ENCODE data around the gene PXMP2.

Gene PXMP2

DNA sequence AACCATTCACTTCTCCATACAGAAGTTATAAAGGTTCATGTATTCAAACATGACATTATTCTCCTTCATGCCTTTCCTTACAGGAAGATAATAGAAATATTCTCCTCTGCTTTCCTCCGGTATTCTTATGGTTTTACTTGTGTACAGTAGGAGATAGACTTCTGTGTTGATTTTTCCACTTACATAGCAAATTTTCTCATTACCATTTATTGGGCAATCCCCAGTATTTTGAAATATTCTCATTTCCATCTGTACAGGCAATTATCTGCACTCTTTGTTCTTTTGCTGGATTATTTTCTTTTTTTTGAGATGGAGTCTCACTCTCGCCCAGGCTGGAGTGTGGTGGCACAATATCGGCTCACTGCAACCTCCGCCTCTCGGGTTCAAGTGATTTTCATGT, 11.0 kb downstream of the PXMP2 start:
- no peak for FAIRE-seq

DNA sequence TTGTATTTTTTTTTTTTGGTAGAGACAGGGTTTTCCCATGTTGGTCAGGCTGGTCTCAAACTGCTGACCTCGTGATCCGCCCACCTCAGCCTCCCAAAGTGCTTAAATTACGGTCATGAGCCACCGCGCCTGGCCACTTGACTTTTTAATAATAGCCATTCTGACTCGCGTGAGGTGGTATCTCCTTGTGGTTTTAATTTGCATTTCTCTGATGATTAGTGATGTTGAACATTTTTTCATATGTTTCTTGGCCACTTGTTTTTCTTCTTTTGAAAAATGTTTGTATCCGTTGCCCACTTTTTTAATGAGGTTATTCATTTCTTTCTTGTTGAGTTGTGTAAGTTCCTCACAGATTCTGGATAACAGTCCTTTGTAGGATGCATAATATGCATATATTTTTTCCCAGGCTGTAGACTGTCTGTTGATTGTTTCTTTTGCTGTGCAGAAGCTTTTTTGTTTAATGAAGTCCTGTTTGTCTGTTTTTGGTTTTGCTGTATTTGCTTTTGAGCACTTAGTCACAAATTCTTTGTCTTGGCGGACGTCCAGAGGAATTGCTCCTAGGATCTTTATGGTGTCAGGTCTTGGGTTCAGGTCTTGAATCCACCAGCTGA, 12.9 kb downstream of the PXMP2 start:
- no peak for FAIRE-seq

DNA sequence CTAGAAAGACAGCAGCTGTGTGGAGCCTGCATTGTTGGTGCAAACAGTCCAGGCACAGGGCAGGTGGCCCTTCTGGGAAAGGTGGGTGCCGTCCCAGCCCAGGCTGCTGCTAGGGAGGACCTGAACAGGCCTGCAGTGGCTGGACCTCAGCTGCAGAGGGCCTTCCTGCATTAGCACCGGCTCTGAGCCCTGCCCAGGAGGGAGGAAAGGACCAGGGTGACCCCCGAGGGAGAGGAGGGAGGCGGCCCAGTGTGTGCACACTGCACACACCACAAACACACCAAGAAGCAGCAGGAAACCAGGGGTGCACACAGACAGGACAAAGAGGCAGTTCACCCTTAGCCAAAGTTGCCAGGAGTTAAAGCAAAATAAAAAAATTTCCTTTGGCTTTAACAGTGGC, 15.3 kb downstream of the PXMP2 start:
- no peak for FAIRE-seq

DNA sequence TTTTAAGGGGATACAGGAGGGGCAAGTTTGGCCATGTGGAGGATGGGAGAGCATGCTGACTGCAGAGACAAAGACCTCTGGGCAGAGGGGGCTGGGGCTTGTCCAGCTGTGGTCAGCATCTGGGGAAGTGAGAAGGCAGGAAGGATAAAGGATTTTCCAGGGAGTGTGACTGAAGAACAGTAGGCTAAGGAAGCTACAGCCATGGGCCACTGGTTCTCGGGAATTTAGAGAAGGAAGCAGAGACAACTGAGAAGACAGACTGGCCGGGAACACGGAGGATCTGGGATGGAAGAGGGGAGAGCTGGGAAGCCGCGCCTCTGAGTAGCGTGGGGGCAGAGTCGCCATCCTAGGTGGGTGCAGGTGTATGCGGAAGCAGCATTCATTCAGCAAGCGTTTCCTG, 16.3 kb downstream of the PXMP2 start:
- FAIRE-seq: no peak

DNA sequence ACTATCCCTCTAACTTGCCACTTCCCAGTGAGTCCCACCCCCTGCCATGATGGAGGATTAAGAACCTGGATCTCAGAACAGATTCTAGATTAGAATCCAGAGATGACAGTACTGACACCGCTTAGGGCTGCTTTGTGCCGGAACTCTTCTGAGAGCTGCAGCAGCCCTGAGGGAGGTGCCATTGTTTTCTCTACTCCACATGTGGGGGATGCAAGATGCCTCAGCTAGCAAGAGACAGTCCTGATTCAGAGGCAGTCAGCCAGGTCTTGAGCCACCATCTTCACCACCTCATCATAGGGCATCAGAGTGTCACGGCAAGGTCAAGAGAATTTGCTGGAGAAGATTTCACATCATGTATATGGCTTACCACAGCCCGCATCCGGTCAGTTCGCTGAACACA, 19.9 kb downstream of the PXMP2 start:
- no peak for FAIRE-seq

DNA sequence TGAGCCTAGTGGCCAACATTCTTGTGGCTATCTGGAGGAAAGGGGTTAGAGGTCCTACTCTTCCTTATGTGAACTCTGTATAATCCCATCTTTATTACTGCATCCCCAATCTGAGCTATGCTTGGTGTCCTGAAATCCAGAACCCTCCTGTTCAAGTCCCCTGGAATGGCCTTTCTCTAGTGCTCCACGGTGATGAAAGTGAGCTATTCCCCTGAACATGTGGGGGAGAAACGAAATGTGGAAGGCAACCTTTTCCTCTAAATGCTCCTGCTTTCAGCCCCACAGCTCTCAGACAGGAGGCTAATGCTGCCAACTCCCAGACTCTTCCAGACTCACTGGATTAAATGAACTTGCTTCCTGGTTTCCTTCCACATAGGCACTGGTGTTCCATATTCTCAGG, 20.8 kb downstream of the PXMP2 start:
- no peak for FAIRE-seq

DNA sequence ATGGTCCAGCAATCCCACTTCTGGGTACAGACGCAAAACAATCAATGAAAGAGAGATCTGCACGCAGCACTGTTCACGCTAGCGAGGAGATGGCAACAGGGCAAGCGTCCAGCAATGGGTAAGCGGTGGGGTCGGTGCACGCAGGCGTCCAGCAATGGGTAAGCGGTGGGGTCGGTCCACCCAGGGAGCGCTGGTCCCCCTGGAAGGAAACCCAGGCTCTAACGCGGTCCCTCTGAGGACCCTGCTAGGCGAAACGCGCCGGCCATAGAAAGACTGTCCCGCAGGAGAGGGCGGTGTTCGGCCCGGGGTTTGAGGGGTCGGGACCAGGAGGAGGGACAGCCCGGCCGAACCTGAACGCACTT, 22.6 kb downstream of the PXMP2 start:
- no peak for FAIRE-seq

DNA sequence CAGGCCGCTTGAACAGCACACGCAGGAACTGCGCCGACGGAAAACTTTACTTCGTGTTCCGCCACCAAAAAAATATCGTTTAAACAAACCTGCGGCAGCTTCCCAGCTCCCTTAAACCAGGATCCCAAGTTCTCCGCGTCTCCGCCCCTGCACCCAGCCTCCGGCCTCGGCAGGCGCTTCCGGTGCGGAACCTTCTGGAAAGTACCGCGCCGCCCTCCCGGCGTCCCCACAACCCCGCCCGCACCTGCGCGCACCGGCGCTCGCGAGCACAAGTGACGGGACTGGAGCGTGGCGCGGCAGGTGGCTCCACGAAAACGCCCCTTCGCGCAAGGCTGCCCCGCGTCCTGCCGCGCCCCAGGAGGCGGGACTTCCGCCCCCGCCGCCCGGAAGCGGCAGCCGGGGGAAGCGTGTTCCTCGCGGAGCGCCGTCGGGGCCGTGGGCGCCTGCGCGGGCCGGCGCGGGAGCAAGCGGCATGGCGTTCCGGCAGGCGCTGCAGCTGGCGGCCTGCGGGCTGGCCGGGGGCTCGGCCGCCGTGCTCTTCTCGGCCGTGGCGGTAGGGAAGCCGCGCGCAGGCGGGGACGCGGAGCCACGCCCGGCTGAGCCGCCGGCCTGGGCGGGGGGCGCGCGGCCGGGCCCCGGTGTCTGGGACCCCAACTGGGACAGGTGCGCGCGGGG, 23.2 kb downstream of the PXMP2 start, which contains the start of gene PGAM5:
Gene PGAM5, plus strand, starts transcription at position 438 of the 675 bp plus-strand sequence. Its CDS starts 35 bp downstream, at position 473.
- FAIRE-seq: no peak

DNA sequence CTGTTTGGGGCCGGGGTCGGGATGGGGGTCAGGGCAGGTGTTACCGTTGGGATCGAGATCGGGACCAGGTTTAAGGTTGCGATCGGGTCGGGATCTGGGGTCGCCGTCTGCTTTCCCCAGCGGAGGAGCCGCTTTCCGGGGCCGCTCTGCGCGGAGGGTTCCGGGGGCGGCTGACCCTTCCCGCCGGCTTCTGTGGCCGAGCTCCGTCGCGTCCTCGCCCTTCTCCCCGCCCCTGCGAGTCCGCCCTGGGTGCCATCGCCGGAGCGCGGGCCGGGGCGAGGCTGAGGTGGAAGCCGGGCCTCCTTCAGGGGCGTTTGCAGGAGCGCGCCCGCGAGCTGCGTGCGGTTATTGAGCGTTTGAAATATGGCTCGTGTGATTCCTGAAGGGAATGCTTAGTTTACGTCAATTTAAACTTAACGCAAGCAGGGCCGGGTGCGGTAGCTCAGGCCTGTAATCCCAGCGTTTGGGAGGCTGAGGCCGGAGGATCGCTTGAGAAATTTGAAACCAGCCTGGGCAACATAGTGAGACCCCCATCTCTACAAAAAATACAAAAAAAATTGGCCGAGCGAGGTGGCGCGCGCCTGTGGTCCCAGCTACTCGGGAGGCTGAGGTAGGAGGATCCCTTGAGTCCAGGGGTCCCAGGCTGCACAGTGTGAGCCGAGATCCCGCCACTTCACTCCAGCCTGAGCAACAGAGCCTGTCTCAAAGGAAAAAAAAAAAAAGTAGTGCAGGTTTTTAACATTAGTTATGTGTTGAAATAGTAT, 23.9 kb downstream of the PXMP2 start:
- no peak for FAIRE-seq

DNA sequence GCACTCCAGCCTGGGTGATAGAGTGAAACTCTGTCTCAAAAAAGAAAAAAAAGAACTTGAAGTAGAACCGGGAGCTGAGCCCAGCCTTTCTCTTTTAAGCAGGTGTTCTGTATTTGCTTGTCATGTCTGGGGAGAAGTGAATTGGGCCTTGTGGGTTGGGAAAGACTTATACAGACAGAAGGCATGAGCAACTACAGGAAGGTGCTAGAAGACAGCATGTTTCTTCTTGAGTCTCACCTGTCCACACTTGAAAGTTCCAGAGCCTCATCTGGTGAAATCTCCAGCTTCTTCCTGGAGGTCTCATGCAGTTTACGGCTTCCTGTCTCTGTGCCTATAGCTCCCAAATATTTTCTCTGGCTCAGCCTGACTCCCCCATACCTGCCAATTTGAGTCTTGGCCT, 25.7 kb downstream of the PXMP2 start:
- no peak for FAIRE-seq

DNA sequence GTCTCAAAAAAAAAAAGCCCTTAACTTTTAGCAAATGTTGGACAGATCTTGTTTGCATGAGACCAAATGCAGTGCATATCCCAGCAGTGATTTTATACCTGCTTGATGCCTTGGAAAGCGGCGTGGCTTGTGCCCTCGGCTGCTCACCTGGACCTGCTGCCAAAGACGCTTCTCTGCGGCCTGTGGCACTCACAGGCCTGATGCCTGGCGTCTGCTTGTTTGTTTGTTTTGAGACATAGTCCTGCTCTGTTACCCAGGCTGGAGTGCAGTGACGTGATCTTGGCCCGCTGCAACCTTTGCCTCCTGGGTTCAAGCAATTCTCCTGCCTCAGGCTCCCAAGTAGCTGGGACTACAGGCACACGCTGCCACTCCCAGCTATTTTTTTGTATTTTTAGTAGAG, 28.5 kb downstream of the PXMP2 start:
- no peak for FAIRE-seq

DNA sequence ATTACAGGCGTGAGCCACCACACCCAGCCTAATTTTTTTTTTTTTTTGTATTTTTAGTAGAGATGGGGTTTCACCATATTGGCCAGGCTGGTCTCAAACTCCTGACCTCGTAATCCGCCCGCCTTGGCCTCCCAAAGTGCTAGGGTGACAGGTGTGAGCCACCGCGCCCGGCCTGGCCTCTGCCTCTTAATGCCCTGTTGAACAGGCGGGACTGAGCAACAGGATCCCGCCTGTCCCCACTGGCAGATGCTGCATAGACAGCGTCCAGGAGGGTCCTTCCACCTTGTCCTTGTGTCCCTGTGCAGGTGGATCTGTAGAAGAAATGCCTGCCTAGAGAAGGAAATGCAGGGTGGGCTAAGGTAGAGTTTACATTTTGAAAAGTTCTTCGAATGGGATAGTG, 29.0 kb downstream of the PXMP2 start:
- no peak for FAIRE-seq

DNA sequence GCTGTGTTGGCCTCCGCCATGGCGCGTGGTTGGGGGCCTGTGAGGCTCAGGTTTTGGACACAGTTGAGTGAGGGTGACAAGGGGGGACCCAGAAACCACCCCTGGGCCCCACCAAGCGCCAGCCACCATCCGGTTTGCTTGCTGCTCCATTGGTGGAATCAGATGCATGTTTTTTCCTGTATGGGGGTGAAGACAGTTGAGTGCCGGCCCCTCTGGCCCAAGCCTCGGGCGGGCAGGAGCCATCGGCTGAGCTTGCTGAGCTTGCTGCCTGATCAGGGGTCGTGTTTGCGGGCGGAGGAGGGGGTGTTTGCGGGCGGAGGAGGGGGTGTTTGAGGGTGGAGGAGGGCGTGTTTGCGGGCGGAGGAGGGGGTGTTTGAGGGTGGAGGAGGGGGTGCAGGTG, 29.6 kb downstream of the PXMP2 start:
- no peak for FAIRE-seq

DNA sequence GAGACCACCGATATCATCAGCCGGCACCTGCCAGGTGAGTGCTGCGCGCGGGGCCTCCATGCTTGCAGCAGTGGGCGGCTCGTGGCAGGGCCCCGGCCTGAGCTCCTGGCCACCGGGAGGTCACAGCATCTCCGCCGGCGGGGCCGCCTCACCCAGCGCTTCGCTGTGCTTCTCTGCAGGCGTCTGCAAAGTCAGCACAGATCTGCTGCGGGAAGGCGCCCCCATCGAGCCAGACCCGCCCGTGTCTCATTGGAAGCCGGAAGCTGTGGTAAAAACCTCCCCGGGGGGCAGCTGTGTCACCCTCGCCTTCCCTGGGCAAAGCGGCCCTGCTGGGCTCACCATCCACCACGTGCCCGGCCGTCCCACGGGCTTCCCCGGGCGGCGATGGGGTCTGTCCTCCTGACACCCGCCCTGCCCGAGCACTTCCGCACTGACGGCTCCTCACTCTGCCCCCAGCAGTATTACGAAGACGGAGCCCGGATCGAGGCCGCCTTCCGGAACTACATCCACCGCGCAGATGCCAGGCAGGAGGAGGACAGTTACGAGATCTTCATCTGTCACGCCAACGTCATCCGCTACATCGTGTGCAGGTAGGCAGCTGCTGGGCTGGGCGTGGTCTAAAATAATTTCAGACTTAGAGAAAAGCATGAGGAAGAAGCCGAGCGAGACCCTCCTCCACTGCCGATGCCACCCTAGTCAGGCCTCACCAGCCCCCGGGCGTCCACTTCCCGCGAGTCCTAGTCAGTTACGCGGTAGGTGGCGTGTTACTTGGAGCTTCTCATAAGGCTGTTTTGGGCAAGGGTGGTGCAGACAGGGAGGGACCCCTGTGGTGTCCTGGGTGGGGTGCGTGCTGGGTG, 30.4 kb downstream of the PXMP2 start:
- FAIRE-seq: no peak

DNA sequence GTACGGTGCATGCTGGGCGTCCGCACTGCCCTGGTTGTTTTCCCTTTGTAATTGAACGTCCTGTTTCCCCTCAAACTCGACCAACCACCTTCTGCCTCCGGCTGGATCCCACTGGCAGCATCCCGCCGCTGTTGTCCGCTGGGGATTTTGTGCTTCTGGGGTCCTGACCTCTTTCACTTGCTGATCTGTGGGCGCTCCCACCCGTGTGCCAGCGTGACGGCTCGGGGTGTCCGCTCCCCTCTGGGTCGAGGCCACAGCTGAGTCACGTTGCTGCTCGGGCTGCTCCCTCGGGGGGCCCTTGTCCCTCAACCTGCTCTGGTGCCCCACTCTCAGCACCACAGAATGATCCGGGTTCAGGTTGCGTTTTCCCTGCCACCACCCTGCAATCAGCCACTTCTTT, 31.3 kb downstream of the PXMP2 start:
- FAIRE-seq: no peak

DNA sequence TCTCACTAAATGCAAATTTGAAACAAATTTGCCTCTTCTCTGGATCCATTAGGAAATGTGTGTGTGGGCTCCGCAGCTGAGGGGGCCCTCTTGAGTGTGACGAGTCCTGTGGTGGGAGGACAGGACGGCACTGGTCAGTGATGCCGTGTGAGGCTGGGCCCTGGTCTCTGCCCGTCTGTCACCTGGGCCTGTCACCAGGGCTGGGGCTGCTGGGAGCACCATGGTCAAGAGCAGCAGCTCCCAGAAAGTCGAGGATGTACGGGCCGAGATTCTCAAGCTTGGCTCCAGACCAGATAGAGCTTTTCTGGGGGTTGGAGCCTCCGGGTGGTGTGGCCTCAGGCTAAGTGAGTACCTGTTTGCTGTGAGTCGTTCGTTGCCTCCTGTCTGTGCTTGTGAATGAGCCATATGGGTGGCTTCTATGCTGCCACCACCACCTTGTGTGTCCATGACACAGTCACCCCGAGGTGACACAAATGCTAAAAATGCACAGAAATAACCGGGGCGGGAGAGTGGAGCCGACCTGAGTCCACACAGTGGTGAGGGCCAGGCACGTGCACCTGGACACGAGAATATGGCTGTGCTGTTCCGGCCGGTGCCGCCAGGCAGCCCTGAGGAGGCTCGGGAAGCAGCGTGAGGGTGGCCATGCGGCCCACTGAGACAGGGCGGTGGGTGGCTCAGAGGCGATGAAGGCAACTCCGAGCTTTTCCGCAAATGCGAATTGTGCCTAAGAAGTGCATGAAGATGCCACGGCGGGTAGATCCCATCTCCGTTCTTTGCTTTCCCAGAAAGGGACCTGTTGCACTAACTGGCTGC, 32.0 kb downstream of the PXMP2 start:
- FAIRE-seq: no peak

DNA sequence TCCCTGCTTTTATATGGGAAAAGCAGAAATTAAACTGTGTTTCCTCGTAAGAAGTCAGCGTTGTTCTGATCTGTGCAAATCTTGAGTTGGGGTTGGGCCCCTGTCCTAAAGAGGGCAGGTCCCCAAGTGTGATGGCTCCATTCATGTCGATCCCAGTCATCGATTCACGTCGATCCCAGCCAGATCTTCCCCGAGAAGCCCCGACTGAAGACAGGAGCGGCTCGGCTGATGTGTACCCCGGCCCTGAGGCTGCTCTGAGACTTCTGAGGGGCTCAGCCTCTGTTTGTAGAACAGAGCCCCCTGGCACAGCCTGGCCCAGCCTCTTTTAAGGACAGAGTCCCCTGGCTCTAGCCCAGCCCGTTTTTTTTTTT, 32.6 kb downstream of the PXMP2 start:
- FAIRE-seq: no peak

DNA sequence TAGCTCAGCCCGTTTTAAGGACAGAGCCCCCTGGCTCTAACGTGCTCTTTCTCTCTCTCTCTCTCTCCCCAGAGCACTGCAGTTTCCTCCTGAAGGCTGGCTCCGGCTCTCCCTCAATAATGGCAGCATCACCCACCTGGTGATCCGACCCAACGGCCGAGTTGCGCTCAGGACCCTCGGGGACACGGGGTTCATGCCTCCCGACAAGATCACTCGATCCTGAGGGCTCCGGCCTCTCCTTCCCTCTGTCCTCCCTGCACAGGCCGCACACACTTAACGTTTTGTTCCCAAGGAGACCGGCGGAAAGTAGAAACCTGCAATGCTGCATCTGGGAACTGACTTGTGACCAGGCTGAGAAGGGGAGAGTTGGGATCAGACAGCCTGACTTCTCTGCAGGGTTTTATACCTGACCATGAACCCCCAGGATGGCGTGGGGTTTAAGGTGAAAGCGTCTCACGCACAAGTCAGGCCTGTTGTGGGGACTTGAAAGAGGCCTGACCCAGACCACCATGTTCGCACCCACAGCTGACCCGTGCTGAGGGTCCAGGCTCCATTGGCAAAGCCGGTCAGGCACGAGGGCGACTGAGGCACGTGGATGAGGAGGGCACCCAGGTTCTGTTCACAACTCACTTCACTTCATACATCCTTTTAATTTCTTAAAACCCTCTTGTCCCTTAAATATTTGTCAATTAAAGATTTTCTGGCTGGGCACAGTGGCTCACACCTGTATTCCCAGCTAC, 33.4 kb downstream of the PXMP2 start:
- FAIRE-seq: no peak

DNA sequence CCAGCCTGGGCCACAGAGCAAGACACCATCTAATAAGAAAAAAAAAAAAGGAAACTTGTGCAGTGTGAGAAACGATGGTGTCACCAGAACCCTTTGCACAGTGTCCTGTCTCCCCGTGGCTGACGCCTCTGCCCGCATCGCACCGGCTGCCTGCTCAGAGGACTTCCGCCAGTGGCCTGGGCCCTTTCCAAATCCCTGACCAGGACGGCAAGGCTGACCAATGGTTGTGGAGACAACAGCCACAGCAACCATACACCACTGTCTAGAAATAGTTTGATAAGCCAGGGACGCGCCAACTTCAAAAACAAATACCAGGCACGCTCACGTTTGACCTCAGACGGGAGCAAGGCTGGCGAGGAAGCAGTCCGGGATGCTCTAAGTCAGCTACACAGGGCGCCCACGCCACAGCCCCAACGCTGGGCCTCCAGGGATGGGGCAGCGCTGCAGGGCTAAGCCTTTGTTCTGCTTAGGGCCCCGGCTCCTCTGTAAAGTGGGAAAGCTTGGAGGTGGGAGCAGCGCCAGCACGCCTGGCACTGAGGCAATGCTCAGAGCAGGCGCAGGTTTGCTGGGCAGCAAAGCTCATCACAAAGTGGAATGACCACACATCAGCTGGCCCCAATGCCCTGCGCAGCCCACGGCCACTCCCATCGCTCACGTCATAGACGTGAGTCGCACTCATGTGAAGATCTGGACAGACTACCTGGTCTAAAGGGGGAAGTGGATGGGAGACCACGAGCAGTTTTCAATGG, 35.8 kb downstream of the PXMP2 start:
- no peak for FAIRE-seq

DNA sequence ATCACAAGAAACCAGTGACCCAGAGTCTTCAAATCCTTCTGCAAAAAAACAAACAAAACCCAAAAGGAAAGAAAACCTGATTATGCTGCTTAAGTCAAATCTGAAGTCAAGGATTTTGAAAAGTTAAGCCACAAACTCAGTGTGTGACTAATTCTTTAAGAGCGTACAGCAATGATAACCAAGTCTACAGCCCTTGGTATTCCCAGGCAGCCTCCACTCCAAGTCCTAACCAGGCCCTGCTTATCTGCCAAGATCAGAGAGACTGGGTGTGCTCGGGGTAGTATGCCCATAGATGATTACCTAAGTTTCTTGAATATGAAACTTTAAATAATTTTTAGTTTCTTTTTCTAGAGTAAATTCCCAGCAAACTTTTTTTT, 36.4 kb downstream of the PXMP2 start:
- FAIRE-seq: no peak
